Activated CD4-positive, alpha-beta T cell treated with anti-CD3 and anti-CD28 coated beads, Interleukin-2, amount 10 ng/mL, durations not matched to agents 7 days and 5 days (primary cell): ENCODE data around the gene EPHA3. TPM values are rescaled to one million over a fixed set of nuclear protein-coding genes. Genes with fewer than 3 reads are reported as not detected.

Source experiments
- CTCF ChIA-PET: fragments of 350-600 bp; sonication (Branson Sonifier 250); formaldehyde crosslinking; loops from one replicate; lab custom pipeline; 2021; ENCODE audit warnings: antibody characterized with exemption; lab: Charles Lee
- POLR2A ChIA-PET: fragments of 350-600 bp; sonication (Branson Sonifier 250); formaldehyde crosslinking; loops from one replicate; lab custom pipeline; 2021; ENCODE audit warnings: antibody characterized with exemption; lab: Charles Lee
- DNase-seq: peaks from one replicate; pipeline ENCODE4 v3.0.0-alpha.2; 2020
- H3K27ac Mint-ChIP-seq: one replicate; pipeline ENCODE4 v1.8.0; 2021; ENCODE audit warnings: mild to moderate bottlenecking, moderate library complexity, mixed read lengths
- H3K27me3 Mint-ChIP-seq: one replicate; pipeline ENCODE4 v1.8.0; 2021; ENCODE audit warnings: mixed read lengths
- H3K36me3 Mint-ChIP-seq: one replicate; pipeline ENCODE4 v1.8.0; 2021; ENCODE audit warnings: low read depth, mixed read lengths
- H3K4me1 Mint-ChIP-seq: one replicate; pipeline ENCODE4 v1.8.0; 2021; ENCODE audit warnings: mixed read lengths
- H3K4me3 Mint-ChIP-seq: one replicate; pipeline ENCODE4 v1.8.0; 2021; ENCODE audit warnings: mild to moderate bottlenecking, moderate library complexity, mixed read lengths
- H3K9me3 Mint-ChIP-seq: one replicate; pipeline ENCODE4 v1.8.0; 2021; ENCODE audit warnings: mixed read lengths
- total RNA-seq, 2 experiments: library from RNA; stranded (reverse); gene quantifications; one replicate each; pipeline ENCODE4 v1.2.3, GENCODE V29; 2021

Gene EPHA3
- total RNA-seq, 2 experiments from 2014 or later = not detected

- H3K27me3 Mint-ChIP-seq = no peaks in the 10 kb centered on the region
- CTCF ChIA-PET = no interaction called here
Observed at GRCh38 chr3:89164774-89165173, 57.4 kb downstream of the EPHA3 start.

GRCh38 chr3:89165636-89166263 lies 58.3 kb downstream of the EPHA3 start:
- ChIA-PET CTCF (no interaction called here), POLR2A (no interaction called here)
- no peak overlapping the region for H3K27ac Mint-ChIP-seq
- no peaks in the 10 kb centered on the region for H3K9me3 Mint-ChIP-seq
- no peaks in the 10 kb centered on the region for H3K4me1 Mint-ChIP-seq
- no peak overlapping the region for H3K4me3 Mint-ChIP-seq
- H3K27me3 Mint-ChIP-seq = no peaks in the 10 kb centered on the region
- no peak for DNase-seq
- no peaks in the 10 kb centered on the region for H3K36me3 Mint-ChIP-seq

More at GRCh38 chr3:89164774-89165173, 57.4 kb downstream of the EPHA3 start:
- H3K36me3 Mint-ChIP-seq = no peaks in the 10 kb centered on the region
- H3K4me3 Mint-ChIP-seq = no peak overlapping the region
- POLR2A ChIA-PET = no interaction called here
- no peaks in the 10 kb centered on the region for H3K9me3 Mint-ChIP-seq
- H3K4me1 Mint-ChIP-seq = no peaks in the 10 kb centered on the region
- DNase-seq = no peak
- H3K27ac Mint-ChIP-seq = no peak overlapping the region

- no peak for DNase-seq
- Mint-ChIP-seq H3K36me3 (no peaks in the 10 kb centered on the region), H3K4me3 (no peak overlapping the region), H3K27ac (no peak overlapping the region), H3K27me3 (no peaks in the 10 kb centered on the region), H3K9me3 (no peaks in the 10 kb centered on the region), H3K4me1 (no peaks in the 10 kb centered on the region)
- CTCF ChIA-PET = no interaction called here
- POLR2A ChIA-PET = no interaction called here
Observed at GRCh38 chr3:89171687-89172545, 64.5 kb downstream of the EPHA3 start.

GRCh38 chr3:89173546-89173945 lies 66.1 kb downstream of the EPHA3 start:
- DNase-seq = no peak
- Mint-ChIP-seq H3K27ac (no peak overlapping the region), H3K27me3 (no peaks in the 10 kb centered on the region), H3K9me3 (no peaks in the 10 kb centered on the region), H3K4me3 (no peak overlapping the region), H3K4me1 (no peaks in the 10 kb centered on the region), H3K36me3 (no peaks in the 10 kb centered on the region)
- CTCF ChIA-PET = no interaction called here
- POLR2A ChIA-PET = no interaction called here

GRCh38 chr3:89179355-89180001 lies 72.1 kb downstream of the EPHA3 start:
- CTCF ChIA-PET = no interaction called here
- POLR2A ChIA-PET = no interaction called here
- H3K36me3 Mint-ChIP-seq = no peaks in the 10 kb centered on the region
- DNase-seq = no peak
- H3K4me3 Mint-ChIP-seq = no peak overlapping the region
- no peaks in the 10 kb centered on the region for H3K4me1 Mint-ChIP-seq
- no peaks in the 10 kb centered on the region for H3K9me3 Mint-ChIP-seq
- no peaks in the 10 kb centered on the region for H3K27me3 Mint-ChIP-seq
- H3K27ac Mint-ChIP-seq = no peak overlapping the region

GRCh38 chr3:89180334-89180733 lies 72.9 kb downstream of the EPHA3 start:
- Mint-ChIP-seq H3K9me3 (no peaks in the 10 kb centered on the region), H3K27me3 (no peaks in the 10 kb centered on the region), H3K36me3 (no peaks in the 10 kb centered on the region), H3K4me3 (no peak overlapping the region), H3K27ac (no peak overlapping the region), H3K4me1 (no peaks in the 10 kb centered on the region)
- CTCF ChIA-PET = no interaction called here
- POLR2A ChIA-PET = no interaction called here
- DNase-seq = no peak

- ChIA-PET POLR2A (no interaction called here), CTCF (no interaction called here)
- H3K4me3 Mint-ChIP-seq = no peak overlapping the region
- H3K4me1 Mint-ChIP-seq = no peaks in the 10 kb centered on the region
- no peaks in the 10 kb centered on the region for H3K36me3 Mint-ChIP-seq
- no peak overlapping the region for H3K27ac Mint-ChIP-seq
- DNase-seq = no peak
- H3K27me3 Mint-ChIP-seq = no peaks in the 10 kb centered on the region
- no peaks in the 10 kb centered on the region for H3K9me3 Mint-ChIP-seq
Observed at GRCh38 chr3:89182056-89182455, 74.6 kb downstream of the EPHA3 start.

GRCh38 chr3:89184151-89184995 lies 77.0 kb downstream of the EPHA3 start:
- ChIA-PET POLR2A (no interaction called here), CTCF (no interaction called here)

GRCh38 chr3:89186456-89186855 lies 79.0 kb downstream of the EPHA3 start:
- POLR2A ChIA-PET = no interaction called here
- no peak for DNase-seq
- CTCF ChIA-PET = no interaction called here
- Mint-ChIP-seq H3K36me3 (no peaks in the 10 kb centered on the region), H3K4me1 (no peaks in the 10 kb centered on the region), H3K9me3 (no peaks in the 10 kb centered on the region), H3K4me3 (no peak overlapping the region), H3K27me3 (no peaks in the 10 kb centered on the region), H3K27ac (no peak overlapping the region)

More at GRCh38 chr3:89184151-89184995, 77.0 kb downstream of the EPHA3 start:
- DNase-seq = no peak
- no peaks in the 10 kb centered on the region for H3K9me3 Mint-ChIP-seq
- H3K36me3 Mint-ChIP-seq = no peaks in the 10 kb centered on the region
- H3K4me1 Mint-ChIP-seq = no peaks in the 10 kb centered on the region
- H3K4me3 Mint-ChIP-seq = no peak overlapping the region
- no peaks in the 10 kb centered on the region for H3K27me3 Mint-ChIP-seq
- no peak overlapping the region for H3K27ac Mint-ChIP-seq

GRCh38 chr3:89198591-89198990 lies 91.2 kb downstream of the EPHA3 start:
- Mint-ChIP-seq H3K4me3 (no peak overlapping the region), H3K9me3 (peaks cover 3% of the 10 kb centered on the region), H3K36me3 (no peaks in the 10 kb centered on the region), H3K27ac (no peak overlapping the region), H3K27me3 (no peaks in the 10 kb centered on the region), H3K4me1 (no peaks in the 10 kb centered on the region)
- ChIA-PET CTCF (no interaction called here), POLR2A (no interaction called here)
- no peak for DNase-seq

- Mint-ChIP-seq H3K9me3 (no peaks in the 10 kb centered on the region), H3K4me1 (no peaks in the 10 kb centered on the region), H3K27me3 (no peaks in the 10 kb centered on the region), H3K36me3 (no peaks in the 10 kb centered on the region), H3K4me3 (no peak overlapping the region), H3K27ac (no peak overlapping the region)
- DNase-seq = no peak
- CTCF ChIA-PET = no interaction called here
- POLR2A ChIA-PET = no interaction called here
Observed at GRCh38 chr3:89212619-89213018, 105.2 kb downstream of the EPHA3 start.

- Mint-ChIP-seq H3K4me1 (no peaks in the 10 kb centered on the region), H3K9me3 (no peaks in the 10 kb centered on the region), H3K36me3 (no peaks in the 10 kb centered on the region), H3K4me3 (no peak overlapping the region), H3K27ac (no peak overlapping the region), H3K27me3 (no peaks in the 10 kb centered on the region)
- ChIA-PET POLR2A (no interaction called here), CTCF (no interaction called here)
- no peak for DNase-seq
Observed at GRCh38 chr3:89216016-89216739, 108.8 kb downstream of the EPHA3 start.
